T47D (cell line): ENCODE measurements around the gene SMYD3.
A peak's percentile ranks its signal among the peaks of the same experiment; 100 is the strongest.

Experiments
- DNase-seq, 2 experiments: peaks; one replicate each; pipeline versions ENCODE4 v3.0.0 to v3.0.0-alpha.2; 2011 to 2012; ENCODE audit warnings: low read depth in 1 of 2, low spot score in 1 of 2
- JUND ChIP-seq: IDR thresholded peaks from 2 replicates; pipeline ENCODE4 v1.6.1; 2012; ENCODE audit warnings: low read depth
- in situ Hi-C: cut with HindIII; loops from 2 replicates; pipeline ENCODE4 v1.10.0; 2016; ENCODE audit warnings: low sequenced_read_pairs, low pct_unique_long_range_greater_than_20kb

SMYD3 gene

GRCh38 chr1:246506674-246507481 is at the start of gene SMYD3:
SMYD3 (minus strand) TSS chr1:246507279.
- in situ Hi-C loops = no loop called here
- no peak for TF ChIP-seq JUND
- peak; percentile 69 to 86 for DNase-seq

- in situ Hi-C loops = no loop called here
- TF ChIP-seq JUND = no peak
- no peak for DNase-seq
These were observed 47.1 kb upstream of the SMYD3 start for GRCh38 chr1:246554201-246554600.

- in situ Hi-C loops = no loop called here
- DNase-seq = peak in 1 of 2 experiments; percentile 34
- TF ChIP-seq JUND = no peak
These were observed 45.0 kb upstream of the SMYD3 start for GRCh38 chr1:246552110-246552509.

GRCh38 chr1:246550402-246550801 is 43.3 kb upstream of the SMYD3 start:
- in situ Hi-C loops = no loop called here
- DNase-seq = no peak
- no peak for TF ChIP-seq JUND

- no peak for DNase-seq
- in situ Hi-C loops = no loop called here
- TF ChIP-seq JUND = no peak
These were observed 42.6 kb upstream of the SMYD3 start for GRCh38 chr1:246549665-246550064.

GRCh38 chr1:246544001-246544400 is 36.9 kb upstream of the SMYD3 start:
- DNase-seq = no peak
- TF ChIP-seq JUND = no peak
- in situ Hi-C loops = no loop called here

GRCh38 chr1:246540738-246541491 is 33.8 kb upstream of the SMYD3 start:
- no peak for DNase-seq
- no peak for TF ChIP-seq JUND
- in situ Hi-C loops = no loop called here

GRCh38 chr1:246537887-246538286 is 30.8 kb upstream of the SMYD3 start:
- in situ Hi-C loops = no loop called here
- no peak for TF ChIP-seq JUND

GRCh38 chr1:246537441-246537840 is 30.4 kb upstream of the SMYD3 start:
- TF ChIP-seq JUND = no peak
- DNase-seq = no peak
- in situ Hi-C loops = no loop called here

More at GRCh38 chr1:246537887-246538286, 30.8 kb upstream of the SMYD3 start:
- peak in 1 of 2 experiments; percentile 77 for DNase-seq

- in situ Hi-C loops = no loop called here
- no peak for TF ChIP-seq JUND
- no peak for DNase-seq
These were observed 27.0 kb upstream of the SMYD3 start for GRCh38 chr1:246534114-246534513.

- no peak for TF ChIP-seq JUND
- DNase-seq = no peak
These were observed 26.4 kb upstream of the SMYD3 start for GRCh38 chr1:246533371-246533905.

GRCh38 chr1:246532519-246532918 is 25.4 kb upstream of the SMYD3 start:
- in situ Hi-C loops = no loop called here
- DNase-seq = no peak
- no peak for TF ChIP-seq JUND

More at GRCh38 chr1:246533371-246533905, 26.4 kb upstream of the SMYD3 start:
- in situ Hi-C loops = no loop called here

- TF ChIP-seq JUND = no peak
- in situ Hi-C loops = no loop called here
- no peak for DNase-seq
These were observed 23.4 kb upstream of the SMYD3 start for GRCh38 chr1:246530482-246530881.
